HEK293T (cell line): ENCODE data around the gene CBFA2T2.
A peak's percentile ranks its signal among the peaks of the same experiment; 100 is the strongest.
"Not testable (repeated sequence)": the region's sequence is repeated elsewhere in the genome, so short reads cannot be mapped to it uniquely, and the experiment has no call there.

ENCODE experiments used
- CTCF ChIA-PET: fragments of 350-600 bp; formaldehyde crosslinking; extraction: SDS; loops from one replicate; lab custom pipeline; 2021; ENCODE audit warnings: antibody characterized with exemption, inconsistent platforms; lab: Yijun Ruan, JAX
- POLR2A ChIA-PET: fragments of 350-600 bp; formaldehyde crosslinking; extraction: SDS; loops from one replicate; lab custom pipeline; 2020; ENCODE audit warnings: antibody characterized with exemption, inconsistent platforms; lab: Yijun Ruan, JAX
- DNase-seq: peaks from one replicate; pipeline ENCODE4 v3.0.0; 2012; ENCODE audit warnings: mixed read lengths; ENCODE audit errors: extremely low spot score
- ARNT ChIP-seq: fragments of 450-650 bp; IDR thresholded peaks from 2 replicates; pipeline ENCODE4 v1.6.1; 2017; ENCODE audit warnings: mild to moderate bottlenecking
- BHLHE40 ChIP-seq: fragments of 450-650 bp; IDR thresholded peaks from 2 replicates; pipeline ENCODE4 v1.6.1; 2016; ENCODE audit warnings: mild to moderate bottlenecking, moderate library complexity, borderline replicate concordance
- CTBP1 ChIP-seq: fragments of 450-650 bp; IDR thresholded peaks from 2 replicates; pipeline ENCODE4 v1.6.1; 2016; ENCODE audit warnings: borderline replicate concordance
- ELF4 ChIP-seq: fragments of 450-650 bp; IDR thresholded peaks from 2 replicates; pipeline ENCODE4 v1.6.1; 2017; ENCODE audit warnings: antibody characterized with exemption
- FOXA1 ChIP-seq: fragments of 450-650 bp; IDR thresholded peaks from 2 replicates; pipeline ENCODE4 v1.6.1; 2016; ENCODE audit warnings: mild to moderate bottlenecking
- FOXK2 ChIP-seq: fragments of 450-650 bp; IDR thresholded peaks from 2 replicates; pipeline ENCODE4 v1.6.1; 2016; ENCODE audit warnings: mild to moderate bottlenecking
- FOXM1 ChIP-seq: fragments of 450-650 bp; IDR thresholded peaks from 2 replicates; pipeline ENCODE4 v1.6.1; 2017; ENCODE audit warnings: mild to moderate bottlenecking, borderline replicate concordance
- HDGF ChIP-seq: fragments of 450-650 bp; IDR thresholded peaks from 2 replicates; pipeline ENCODE4 v1.6.1; 2017; ENCODE audit warnings: antibody characterized with exemption, borderline replicate concordance
- L3MBTL2 ChIP-seq: fragments of 450-650 bp; conservative IDR thresholded peaks from 2 replicates; pipeline ENCODE4 v1.6.1; 2016; ENCODE audit warnings: mild to moderate bottlenecking
- LEF1 ChIP-seq: fragments of 450-650 bp; IDR thresholded peaks from 2 replicates; pipeline ENCODE4 v1.6.1; 2017; ENCODE audit warnings: mild to moderate bottlenecking, borderline replicate concordance
- NFRKB ChIP-seq: fragments of 450-650 bp; IDR thresholded peaks from 2 replicates; pipeline ENCODE4 v1.6.1; 2016; ENCODE audit warnings: mild to moderate bottlenecking, moderate library complexity
- SP1 ChIP-seq: fragments of 450-650 bp; IDR thresholded peaks from 2 replicates; pipeline ENCODE4 v1.6.1; 2017
- SUZ12 ChIP-seq: fragments of 450-650 bp; IDR thresholded peaks from 2 replicates; pipeline ENCODE4 v1.6.1; 2016; ENCODE audit warnings: mild to moderate bottlenecking
- TARDBP ChIP-seq: fragments of 450-650 bp; IDR thresholded peaks from 2 replicates; pipeline ENCODE4 v1.6.1; 2016
- ZNF384 ChIP-seq: fragments of 450-650 bp; IDR thresholded peaks from 2 replicates; pipeline ENCODE4 v1.6.1; 2016
- TF ChIP-seq, protein P1 (sequence below): fragments of 450-650 bp; IDR thresholded peaks from 2 replicates; pipeline ENCODE4 v1.6.1; 2016

CBFA2T2 gene

GRCh38 chr20:33576432-33577125 is 86.7 kb downstream of the CBFA2T2 start:
- peak; percentile 27 for DNase-seq
- CTCF ChIA-PET: interaction anchor here (1.5 kb wide), 1 partner anchor 9 kb away, joined by 4 read pairs; no protein-coding TSS in a partner anchor
- POLR2A ChIA-PET: no interaction called here
- TF ChIP-seq TARDBP (no peak), NFRKB (no peak), ARNT (no peak), FOXA1 (no peak), LEF1 (no peak), SP1 (no peak)
- TF ChIP-seq, protein P1, sequence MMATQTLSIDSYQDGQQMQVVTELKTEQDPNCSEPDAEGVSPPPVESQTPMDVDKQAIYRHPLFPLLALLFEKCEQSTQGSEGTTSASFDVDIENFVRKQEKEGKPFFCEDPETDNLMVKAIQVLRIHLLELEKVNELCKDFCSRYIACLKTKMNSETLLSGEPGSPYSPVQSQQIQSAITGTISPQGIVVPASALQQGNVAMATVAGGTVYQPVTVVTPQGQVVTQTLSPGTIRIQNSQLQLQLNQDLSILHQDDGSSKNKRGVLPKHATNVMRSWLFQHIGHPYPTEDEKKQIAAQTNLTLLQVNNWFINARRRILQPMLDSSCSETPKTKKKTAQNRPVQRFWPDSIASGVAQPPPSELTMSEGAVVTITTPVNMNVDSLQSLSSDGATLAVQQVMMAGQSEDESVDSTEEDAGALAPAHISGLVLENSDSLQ: no peak

DNA sequence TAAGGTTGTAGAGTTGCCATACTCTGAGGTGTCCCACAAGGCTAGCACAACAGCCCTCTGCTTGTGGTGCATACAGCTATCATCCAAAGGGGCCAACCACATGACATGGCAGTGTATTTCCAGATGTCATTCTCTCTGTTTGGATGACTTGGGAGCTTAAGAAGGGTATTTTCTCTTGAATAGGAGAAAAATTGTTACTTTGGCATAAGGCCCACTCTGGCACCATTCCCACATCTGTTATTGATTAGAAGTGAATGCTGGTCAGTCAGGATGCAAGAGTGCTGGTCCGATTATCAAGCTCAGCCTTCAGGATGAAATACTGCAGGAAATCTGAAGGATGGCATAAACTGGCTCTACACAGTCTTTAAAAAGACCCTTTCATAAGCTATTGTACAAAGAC is 88.6 kb downstream of the CBFA2T2 start:
- no peak for TF ChIP-seq FOXA1
- no peak for TF ChIP-seq SUZ12
- TF ChIP-seq FOXM1: no peak
- TF ChIP-seq NFRKB: no peak
- TF ChIP-seq TARDBP: no peak
- no peak for TF ChIP-seq HDGF
- no peak for TF ChIP-seq CTBP1
- TF ChIP-seq ARNT: no peak
- no peak for TF ChIP-seq ELF4
- TF ChIP-seq, protein P1: no peak
- no peak for TF ChIP-seq ZNF384
- TF ChIP-seq L3MBTL2: no peak
- no peak for TF ChIP-seq BHLHE40
- TF ChIP-seq FOXK2: no peak
- no peak for TF ChIP-seq LEF1
- no peak for TF ChIP-seq SP1
- ChIA-PET POLR2A (no interaction called here), CTCF (interaction anchor here (0.6 kb wide), 1 partner anchor 8 kb away, joined by 3 read pairs; no protein-coding TSS in a partner anchor)
- no peak for DNase-seq

DNA sequence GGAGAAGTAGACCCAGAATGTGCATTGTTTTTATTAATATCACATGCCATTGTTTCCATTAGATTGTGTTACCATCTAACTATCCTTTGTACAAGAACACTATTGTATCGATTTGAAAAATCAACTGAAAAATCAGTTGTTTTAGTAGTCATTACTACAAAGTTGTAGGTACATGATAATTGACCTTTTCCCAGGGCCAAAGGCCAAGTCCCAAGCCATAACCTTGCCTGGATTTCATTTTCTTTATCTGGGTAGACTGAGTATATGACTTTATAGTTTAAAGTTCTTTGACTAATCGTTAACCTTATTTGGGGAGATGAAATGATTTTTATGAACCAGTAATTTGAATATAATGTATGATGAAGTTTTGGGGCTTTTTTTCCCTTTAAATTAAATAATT is 93.2 kb downstream of the CBFA2T2 start:
- POLR2A ChIA-PET: no interaction called here
- TF ChIP-seq FOXM1: no peak
- no peak for TF ChIP-seq NFRKB
- no peak for TF ChIP-seq ELF4
- TF ChIP-seq L3MBTL2: no peak
- no peak for TF ChIP-seq LEF1
- TF ChIP-seq BHLHE40: no peak
- no peak for TF ChIP-seq SP1
- TF ChIP-seq ARNT: no peak
- CTCF ChIA-PET: no interaction called here
- DNase-seq: no peak

GRCh38 chr20:33584976-33585375 is 95.1 kb downstream of the CBFA2T2 start:
- ChIA-PET CTCF (interaction anchor here (0.5 to 1.3 kb wide), 2 partner anchors 67 to 69 kb away, joined by 3 read pairs; no protein-coding TSS in a partner anchor), POLR2A (no interaction called here)
- no peak for DNase-seq
- no peak for TF ChIP-seq TARDBP
- no peak for TF ChIP-seq SUZ12
- TF ChIP-seq, protein P1: no peak
- no peak for TF ChIP-seq FOXK2
- no peak for TF ChIP-seq ZNF384
- no peak for TF ChIP-seq FOXA1
- TF ChIP-seq NFRKB: no peak

DNA sequence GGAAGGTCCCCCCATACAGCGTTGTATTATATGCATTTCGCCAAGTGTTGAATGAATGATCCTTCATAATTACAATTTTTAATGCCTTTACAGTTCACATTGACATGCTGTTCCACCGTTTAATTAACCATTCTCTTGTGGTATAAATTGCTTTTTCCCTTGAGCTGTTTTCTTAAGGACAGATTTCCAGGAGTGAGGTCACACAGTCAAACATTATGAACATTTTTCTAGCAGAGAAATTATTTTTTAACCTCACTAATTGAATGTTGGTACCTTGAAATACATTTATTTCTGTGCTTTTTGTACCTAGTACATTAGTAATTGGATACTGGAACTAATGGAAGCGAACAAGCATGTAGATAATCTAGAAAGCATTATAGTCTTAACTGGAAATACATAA is 95.5 kb downstream of the CBFA2T2 start:
- ChIA-PET POLR2A (interaction anchor here (0.5 kb wide), 1 partner anchor 10 kb away, joined by 3 read pairs; no protein-coding TSS in a partner anchor), CTCF (interaction anchor here (1.6 kb wide), 1 partner anchor 9 kb away, joined by 4 read pairs; no protein-coding TSS in a partner anchor)
- TF ChIP-seq FOXA1 (no peak), SUZ12 (no peak), ELF4 (no peak)
- DNase-seq: no peak

DNA sequence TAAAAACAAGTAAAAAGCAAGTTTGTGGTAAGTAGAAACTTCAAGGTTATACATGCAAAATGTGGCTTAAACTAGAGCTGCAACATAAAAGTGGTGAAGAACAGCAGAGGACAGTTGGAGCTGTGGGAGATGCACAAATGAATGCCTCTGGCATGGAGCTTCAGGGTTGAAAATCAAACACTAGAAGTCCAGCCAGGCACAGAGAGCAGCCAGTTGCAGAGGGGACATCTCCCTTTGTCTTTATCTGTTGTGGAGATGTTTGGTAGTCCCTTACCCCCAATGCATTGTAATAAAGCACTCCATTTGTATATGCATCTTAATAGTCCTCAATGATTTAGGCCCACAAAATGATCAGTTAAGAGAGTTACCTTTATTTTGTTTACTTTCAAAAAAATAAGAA is 99.2 kb downstream of the CBFA2T2 start:
- ChIA-PET POLR2A (no interaction called here), CTCF (no interaction called here)
- TF ChIP-seq HDGF: no peak
- TF ChIP-seq SUZ12: no peak
- no peak for TF ChIP-seq ZNF384
- TF ChIP-seq ELF4: no peak
- TF ChIP-seq, protein P1: no peak
- TF ChIP-seq ARNT: no peak
- no peak for TF ChIP-seq BHLHE40
- TF ChIP-seq FOXM1: no peak
- no peak for TF ChIP-seq CTBP1
- no peak for TF ChIP-seq LEF1
- no peak for TF ChIP-seq SP1
- DNase-seq: no peak

- POLR2A ChIA-PET, CTCF ChIA-PET, DNase-seq: not testable (repeated sequence)
Observed at GRCh38 chr20:33591901-33592300, 102.0 kb downstream of the CBFA2T2 start.
